Activated naive CD4-positive, alpha-beta T cell treated with Interleukin-2 at 50 U/mL for 16 hours (primary cell): ENCODE results near the gene HLA-DQB2.
"Not testable (repeated sequence)": the region's sequence is repeated elsewhere in the genome, so short reads cannot be mapped to it uniquely, and the experiment has no call there.

Source experiments
- DNase-seq: peaks from one replicate; pipeline ENCODE4 v3.0.0-alpha.2; 2020

Gene HLA-DQB2

DNA sequence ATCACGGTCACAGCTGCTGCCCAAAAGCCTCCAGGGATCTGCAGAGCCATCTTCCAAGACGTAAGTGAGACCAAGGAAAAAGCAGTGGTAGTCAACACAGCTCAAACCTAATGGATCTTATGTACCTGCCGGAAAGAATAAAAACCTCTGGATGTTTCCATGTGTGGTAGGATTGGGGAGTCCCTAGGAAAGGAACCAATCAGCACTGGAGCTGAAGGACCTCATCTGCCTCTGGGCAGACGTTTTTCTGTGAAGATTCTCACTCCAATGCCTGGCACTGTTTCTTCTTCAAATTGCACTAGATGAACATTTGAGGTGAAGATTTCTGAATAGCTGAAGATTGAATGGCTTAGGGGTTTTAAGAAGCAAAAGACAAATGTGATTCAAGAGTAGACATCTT is at the start of gene HLA-DQB2:
Gene HLA-DQB2 (minus strand): TSS at position 112 of the 400 bp plus-strand sequence. CDS start 62 bp downstream, at position 50.
- DNase-seq = no peak

GRCh38 chr6:32809171-32809570 is 45.8 kb upstream of the HLA-DQB2 start:
- no peak for DNase-seq

GRCh38 chr6:32807020-32807580 is 43.8 kb upstream of the HLA-DQB2 start:
- no peak for DNase-seq

- DNase-seq = not testable (repeated sequence)
These were observed 42.1 kb upstream of the HLA-DQB2 start for GRCh38 chr6:32805404-32805803.

- no peak for DNase-seq
These were observed 40.1 kb upstream of the HLA-DQB2 start for GRCh38 chr6:32803416-32803815.

GRCh38 chr6:32799740-32800139 is 36.4 kb upstream of the HLA-DQB2 start:
- no peak for DNase-seq

GRCh38 chr6:32799168-32799567 is 35.8 kb upstream of the HLA-DQB2 start:
- no peak for DNase-seq

DNA sequence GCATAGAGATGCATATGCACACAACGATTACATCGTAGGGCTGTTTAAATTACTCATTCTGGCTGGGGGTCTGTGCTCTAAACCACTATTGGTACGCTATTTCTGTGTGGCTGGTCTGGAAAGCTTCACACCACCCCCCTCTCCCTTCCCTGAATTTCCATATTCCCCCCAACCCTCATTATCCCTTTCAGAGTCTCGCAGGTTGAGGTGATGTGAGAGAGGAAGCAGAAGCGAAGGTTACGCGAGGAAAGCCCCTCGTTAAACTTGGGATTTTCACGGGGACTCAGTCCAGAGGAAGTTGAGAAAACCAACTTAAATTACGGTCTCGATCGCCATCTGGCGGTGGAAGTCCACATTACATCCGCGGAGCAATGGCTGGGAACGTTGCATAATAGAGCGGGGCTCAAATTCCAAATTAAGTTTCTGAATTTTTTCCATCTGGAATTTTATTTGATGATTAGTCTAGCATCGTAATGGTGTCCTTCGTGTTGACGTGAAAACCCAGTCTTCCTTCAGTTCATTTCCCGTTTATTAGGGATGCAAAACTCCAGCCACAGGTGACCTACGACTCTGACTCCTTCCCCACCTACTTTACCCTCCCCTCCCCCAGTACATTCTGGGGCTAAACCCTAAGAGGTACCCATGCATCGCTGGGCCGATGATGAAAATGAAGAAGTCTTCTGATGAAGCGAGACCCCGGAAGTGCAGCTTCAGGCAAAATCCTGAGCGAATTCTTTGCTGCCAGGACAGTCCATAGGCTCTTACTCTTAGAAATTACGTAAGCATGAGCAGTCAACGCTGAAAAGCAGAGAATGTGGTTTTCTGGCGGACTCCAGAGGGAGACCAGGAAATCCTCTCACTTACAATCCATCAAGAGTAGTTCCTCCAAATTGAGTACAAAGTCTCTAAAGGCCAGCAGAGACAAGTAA is 33.8 kb upstream of the HLA-DQB2 start:
- peak; percentile 79 for DNase-seq

- DNase-seq = no peak
These were observed 31.2 kb upstream of the HLA-DQB2 start for GRCh38 chr6:32794510-32794909.

GRCh38 chr6:32792901-32793435 is 29.6 kb upstream of the HLA-DQB2 start:
- DNase-seq = no peak

DNA sequence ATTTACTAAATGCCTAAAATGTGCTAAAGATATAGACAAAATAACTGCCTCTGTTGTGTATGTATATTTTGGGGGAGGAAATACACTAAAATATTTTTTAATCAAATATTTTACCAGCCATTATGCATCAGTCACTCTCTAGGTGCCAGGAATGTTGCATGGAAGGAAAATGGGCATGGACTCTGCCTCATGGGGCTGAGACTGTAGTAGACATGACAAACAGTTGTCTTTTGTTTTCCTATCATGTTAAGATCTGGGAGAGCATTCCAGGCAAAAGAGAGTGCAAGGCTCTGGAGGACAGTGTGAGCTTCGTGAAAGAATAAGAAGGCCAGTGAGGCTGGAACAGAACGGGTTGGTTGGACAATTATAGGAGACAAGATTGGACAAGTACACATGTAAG is 27.0 kb upstream of the HLA-DQB2 start:
- no peak for DNase-seq

DNA sequence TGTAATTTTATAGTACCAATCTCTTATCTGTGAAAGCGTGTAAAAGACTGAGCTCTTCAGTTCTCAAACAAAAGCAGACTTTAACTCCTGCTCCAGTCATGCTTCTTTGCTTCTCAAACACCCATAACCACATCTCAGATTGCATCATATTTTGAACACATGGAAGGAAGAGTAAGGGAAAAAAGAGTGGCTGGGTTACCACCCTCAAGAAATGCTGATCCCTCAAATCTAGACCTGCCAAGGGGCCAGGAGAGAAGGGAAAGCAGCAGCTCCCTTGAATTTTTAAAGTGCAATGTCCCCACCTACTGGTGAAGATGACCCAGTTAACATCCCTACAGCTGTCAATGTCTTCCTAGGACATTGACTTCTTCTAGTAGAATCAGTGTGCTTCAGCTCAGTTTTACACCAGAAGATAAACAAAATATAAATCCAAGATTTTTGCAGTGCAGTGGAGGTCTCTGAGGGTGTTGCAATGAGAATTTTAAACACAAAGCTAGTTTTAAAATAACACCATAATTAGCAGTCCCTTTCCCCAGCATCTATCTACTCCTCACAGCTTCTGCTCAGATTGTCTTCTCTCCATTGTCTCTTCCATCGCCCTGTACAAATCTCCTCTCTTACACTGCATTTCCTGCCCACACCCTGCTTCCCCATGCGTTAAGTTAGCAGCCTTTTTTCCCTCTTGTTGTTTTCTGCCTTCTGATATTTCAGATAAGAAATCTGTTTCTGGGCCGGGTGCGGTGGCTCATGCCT is 22.6 kb upstream of the HLA-DQB2 start:
- peak; percentile 12 for DNase-seq

DNA sequence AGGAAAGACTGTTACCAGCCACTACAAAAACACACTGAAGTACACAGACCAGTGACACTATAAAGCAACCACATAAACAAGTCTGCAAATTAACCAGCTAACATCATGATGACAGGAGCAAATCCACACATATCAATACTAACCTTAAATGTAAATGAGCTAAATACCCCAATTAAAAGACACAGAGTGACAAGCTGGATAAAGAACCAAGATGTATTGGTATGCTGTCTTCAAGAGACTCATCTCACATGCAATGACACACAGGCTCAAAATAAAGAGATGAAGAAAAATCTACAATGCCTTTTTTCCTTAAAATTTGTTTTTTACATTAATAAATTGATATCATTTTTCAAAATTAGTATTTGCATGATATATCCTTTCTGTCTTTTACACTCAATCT is 19.6 kb upstream of the HLA-DQB2 start:
- DNase-seq = not testable (repeated sequence)

GRCh38 chr6:32779036-32779435 is 15.7 kb upstream of the HLA-DQB2 start:
- no peak for DNase-seq

DNA sequence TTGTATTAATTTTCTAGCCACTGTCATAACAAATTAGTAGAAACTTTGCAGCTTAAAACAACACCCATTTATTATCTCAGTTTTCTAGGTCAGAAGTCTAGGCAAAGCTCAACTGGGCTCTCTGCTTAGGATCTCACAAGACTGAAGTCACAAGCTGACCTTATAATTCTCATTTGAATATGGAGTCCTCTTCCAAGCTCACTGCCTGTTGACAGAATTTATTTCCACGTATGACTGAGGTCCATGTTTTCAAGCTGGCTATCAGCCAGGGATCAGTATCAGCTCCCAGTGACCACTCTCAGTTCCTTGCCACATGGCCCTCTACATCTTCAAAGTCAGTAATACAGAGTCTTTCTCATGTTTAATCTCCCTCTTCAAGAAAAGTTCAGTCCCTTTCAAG is 11.7 kb upstream of the HLA-DQB2 start:
- no peak for DNase-seq

GRCh38 chr6:32774426-32774825 is 11.1 kb upstream of the HLA-DQB2 start:
- no peak for DNase-seq

- no peak for DNase-seq
These were observed 9.3 kb upstream of the HLA-DQB2 start for GRCh38 chr6:32772656-32773055.

DNA sequence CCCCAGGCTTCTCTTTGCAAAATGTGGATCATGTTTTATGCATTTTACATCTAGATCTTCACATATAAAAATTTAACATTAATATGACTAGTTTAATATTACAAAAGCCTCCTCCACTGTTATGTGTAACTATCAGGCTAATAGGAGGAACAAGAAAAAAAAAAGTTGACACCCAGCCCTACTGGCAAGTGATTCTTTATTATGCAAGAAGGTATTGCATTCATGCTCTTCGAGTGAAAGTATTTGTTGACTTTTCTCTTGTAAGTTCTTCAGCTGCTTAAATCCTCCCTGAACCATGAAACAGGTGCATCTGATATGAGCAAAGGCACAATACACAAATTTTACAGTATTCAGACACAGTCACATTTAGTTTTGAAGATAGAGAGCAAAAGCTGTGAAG is 716 bp upstream of the HLA-DQB2 start:
- no peak for DNase-seq

GRCh38 chr6:32761548-32761947 is 1.8 kb downstream of the HLA-DQB2 start:
- no peak for DNase-seq

DNA sequence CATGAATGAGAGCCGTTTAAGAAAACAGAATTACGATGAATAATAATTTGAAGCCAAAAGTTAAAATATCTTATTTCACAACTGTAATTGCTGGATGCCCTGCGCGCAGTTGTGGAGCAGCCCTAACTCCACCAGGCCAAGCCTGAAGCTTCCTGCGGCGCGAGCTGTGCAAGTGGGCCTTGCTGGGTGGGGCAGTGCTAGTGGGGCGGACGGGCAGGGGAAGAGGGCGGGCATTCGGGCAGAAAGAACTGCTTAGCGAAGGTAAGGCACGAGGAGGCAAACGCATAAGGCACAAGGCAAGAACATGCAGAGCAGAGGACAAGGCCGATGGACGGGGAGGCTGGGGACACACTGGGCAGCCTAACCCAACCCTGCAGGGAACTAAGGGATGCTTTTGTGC is 2.3 kb downstream of the HLA-DQB2 start:
- DNase-seq = no peak

DNA sequence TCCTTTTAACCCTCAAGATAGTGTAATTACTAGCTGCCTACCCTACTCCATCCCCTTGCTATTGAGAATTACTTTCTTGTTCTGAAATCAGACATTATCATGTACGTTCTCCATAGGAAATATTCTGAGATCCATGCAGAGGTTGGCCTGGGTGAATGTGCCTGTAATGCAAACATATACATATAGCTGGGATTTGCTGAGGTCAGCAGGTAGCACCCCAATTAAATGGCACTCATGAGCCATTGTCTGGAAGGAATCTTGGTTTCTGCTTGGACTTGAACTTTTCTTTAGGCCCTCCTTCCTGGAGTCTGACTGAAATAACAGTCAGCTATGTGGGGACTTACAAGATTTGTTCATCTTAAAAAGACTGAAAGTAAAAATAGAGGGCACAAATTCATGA is 3.7 kb downstream of the HLA-DQB2 start:
- DNase-seq = no peak

DNA sequence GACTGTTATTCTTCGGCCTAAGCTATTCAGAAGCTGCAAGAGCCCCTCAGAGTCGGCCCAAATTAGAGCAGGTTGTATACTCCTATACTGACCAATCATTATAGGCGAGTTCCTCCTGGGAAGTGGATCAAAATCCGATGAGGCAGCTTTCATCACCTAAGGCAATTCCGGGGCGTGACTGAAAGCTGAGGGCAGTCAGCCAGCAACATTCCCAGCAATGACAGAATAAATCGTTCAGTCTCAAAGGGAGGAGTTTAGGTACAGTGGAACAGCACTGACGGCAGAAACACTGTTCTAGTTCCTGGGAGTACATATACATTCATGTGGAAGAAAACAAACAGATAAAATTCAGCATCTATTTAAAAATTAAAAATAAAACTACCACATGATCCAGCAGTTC is 10.8 kb downstream of the HLA-DQB2 start:
- DNase-seq = no peak

DNA sequence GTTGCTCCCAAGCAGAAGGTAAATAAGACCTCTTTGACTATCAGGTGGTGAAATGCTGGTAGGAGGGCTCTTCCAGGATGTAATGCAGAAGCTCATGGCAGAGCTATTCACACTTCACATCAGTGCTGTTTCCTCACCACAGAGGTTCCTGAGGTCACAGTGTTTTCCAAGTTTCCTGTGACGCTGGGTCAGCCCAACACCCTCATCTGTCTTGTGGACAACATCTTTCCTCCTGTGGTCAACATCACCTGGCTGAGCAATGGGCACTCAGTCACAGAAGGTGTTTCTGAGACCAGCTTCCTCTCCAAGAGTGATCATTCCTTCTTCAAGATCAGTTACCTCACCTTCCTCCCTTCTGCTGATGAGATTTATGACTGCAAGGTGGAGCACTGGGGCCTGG is 17.7 kb downstream of the HLA-DQB2 start:
- not testable (repeated sequence) for DNase-seq
